NCI-H146 treated with DMSO at 0.1 percent for 48 hours (cell line): ENCODE measurements around the gene PHLDB2.

Source experiments
- DNase-seq: peaks from one replicate; lab custom pipeline; 2025; ENCODE audit not compliant: unreplicated experiment; lab: John Stamatoyannopoulos, UW

Gene PHLDB2

DNA sequence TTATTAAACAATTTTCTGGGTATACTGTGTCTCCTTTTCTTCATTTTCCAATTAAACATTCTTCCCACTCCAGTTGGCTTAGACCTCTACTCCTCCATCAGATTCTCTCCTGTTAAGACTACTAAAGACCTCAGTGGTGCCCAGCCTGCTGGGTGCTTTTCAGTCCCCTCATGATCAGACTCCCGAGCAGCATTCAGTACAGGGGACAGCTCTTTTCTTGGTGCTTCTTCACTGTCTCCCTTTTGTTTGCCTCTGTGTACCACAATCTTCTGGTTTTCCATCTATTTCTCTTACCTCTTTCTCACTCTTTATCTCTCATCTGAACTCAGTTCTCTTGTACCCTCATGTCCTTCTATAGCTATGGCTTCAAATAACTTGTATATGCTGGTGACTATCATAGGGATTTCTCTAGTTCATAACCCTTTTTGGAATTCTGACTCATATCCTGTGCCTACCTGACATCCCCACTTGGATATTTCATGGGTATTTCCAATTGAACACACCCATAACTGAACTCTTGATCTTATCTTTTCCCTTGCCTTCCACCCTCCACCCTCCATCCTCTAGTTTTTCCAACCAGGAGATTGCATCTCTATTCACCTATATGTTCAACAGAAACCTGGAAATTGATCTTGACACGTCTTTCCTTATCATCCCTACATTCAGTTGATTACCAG is 64.2 kb downstream of the PHLDB2 start:
- no peak for DNase-seq

DNA sequence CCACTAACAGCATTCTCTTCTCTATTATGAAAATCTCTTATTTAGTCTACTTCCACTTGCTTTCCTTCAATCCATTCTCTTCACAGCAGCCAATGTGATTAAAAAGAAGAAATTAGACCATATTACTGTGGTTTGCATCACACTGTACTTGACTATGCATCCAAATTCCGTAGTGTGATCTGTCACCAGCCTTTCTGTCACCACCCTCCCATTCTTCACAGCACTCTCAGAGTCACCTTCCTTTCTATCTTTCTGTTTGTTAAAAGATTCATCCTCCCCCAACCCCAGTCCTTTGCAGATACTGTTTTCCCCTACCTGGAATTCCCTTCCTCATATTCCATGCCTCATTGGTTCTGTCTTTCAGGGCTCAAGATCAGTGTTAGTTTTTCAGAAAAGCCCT is 64.7 kb downstream of the PHLDB2 start:
- no peak for DNase-seq

DNA sequence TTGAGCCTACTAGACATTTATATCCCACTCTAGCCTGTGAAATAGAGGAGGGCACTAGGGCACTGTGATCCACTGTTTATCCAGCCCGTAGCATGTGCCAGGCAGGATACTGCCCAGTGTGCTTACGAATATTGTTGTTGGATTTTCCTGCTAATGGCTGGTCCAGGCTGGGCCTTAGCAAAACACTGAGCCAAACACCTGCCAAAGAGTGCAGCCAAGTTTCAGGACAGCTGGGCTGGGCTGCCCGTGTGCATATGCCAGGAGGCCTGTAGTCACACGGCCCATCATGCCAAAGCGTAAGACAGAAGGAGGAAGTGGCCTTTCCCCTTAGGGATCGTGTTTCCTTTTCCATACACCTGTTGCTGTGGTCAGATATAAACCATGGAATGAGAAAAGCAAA is 65.2 kb downstream of the PHLDB2 start:
- no peak for DNase-seq

DNA sequence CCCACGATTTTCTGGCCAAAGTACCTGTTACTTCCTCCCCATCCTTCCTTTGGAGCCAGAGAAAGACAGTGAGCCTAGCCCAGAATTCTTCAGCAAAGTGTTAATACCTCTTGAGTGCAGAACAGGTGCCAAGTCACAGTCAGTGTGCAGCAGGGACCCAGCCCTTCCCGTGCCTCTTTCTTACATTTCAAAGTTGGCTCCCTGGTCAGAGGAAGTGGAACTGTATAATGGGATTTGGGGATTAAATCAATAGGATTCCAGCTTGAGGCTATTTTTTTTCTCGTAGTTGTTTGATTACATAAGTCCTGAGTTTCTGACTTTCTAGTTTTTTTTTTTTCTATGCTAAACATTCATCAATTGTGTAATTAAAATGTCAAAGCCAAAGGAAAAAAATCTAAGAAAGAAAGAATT is 67.2 kb downstream of the PHLDB2 start:
- peak; percentile 28 for DNase-seq

DNA sequence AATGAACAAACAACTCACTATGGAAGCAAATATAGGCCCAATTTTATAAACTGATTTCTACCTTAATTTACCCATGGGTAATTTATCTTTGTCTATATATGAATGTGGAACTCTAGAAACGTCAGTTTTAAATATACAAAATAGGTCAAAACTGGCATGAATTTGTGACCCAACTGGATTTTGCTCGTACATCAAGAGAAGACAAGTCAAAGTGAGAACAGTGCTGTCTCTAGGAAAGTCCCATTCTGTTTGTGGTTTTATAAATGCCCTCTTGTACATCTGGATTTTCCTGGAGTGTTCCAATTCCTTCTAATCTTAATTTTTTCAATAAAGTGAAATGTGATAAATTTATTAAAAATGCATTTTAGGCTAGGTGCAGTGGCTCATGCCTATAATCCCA is 69.5 kb downstream of the PHLDB2 start:
- DNase-seq = no peak

DNA sequence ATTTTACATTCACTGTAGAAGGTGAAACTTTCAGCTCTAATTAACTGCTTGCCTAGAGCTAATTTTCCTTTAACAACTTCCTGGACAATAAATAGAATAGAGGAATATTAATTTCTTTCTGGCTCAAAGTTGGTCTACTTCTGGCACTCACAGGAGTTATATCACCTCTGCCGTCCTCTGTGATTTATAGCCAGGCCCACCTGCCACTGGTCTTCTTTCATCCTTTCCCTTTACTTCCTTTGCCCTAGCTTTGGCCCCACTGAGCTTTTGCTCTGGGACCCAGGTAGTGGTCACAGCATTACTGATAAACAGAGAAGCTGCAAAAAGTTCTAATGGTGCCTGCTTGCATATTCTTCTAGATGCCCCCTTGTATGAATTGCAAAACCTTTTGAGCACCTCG is 70.4 kb downstream of the PHLDB2 start:
- no peak for DNase-seq

DNA sequence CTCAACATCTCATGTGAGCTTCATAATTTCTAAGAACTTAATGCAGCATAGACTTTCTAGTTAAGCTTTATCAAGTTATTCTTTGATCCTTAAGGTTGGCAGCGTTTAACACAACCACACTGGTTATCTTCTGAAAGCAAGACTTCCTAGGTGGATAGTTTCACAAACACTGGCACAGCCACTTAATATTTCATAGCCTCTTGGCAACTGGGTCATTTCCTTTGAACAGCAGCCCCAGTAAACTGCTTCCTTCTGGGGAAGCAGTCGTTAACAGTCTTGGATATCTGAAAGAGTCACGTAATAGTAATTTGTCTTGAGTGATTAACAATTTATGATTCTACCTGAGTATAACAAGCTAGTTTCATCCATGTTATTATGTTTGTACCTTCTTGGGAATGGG is 73.9 kb downstream of the PHLDB2 start:
- DNase-seq = no peak

DNA sequence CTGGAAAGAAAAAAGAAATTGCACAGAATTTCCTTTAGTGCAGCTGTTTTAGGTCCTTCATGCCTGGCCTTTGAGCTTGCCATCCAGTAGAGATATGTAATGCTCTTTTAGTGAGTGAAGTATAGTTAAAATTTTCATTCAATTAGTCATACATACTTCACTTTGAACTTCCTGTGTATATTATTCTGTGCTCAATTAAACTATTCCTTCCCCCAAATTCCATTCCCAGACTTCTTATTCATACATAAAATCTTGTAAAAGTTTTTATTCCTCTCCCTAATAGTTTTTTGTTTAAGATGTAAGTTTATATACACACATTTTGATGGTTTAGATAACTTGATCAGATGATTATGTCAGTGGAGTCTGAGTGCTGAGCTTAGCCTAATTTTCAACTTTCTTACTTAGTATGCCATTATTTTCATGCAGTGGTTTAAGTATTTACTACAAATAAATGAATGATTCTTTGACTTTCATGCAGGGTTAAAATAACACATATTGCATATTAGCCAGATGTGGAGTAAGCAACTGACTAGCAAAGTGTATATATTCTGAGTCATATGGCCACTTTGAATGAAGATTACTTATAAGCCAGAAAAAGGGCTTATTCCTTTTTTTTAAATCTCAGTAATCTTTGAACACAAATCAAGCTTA is 77.3 kb downstream of the PHLDB2 start:
- DNase-seq = no peak

DNA sequence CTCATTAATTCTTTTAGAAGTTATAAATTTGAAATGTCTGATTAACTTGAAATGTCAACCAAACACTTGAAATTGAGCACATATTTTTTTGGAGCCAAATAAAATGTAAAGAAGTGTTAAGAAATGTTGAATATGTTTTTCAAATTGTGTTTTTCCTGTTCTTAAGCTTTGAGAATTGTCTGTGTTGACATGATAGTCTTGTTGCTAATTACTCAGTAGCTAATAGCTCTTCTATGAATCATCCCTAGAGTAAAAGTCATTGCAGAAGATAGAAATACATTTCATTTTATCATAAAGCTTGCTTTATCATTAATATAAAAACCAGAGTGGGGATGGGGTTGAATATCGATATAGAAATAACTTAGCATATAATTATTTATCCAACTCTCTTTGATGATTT is 77.9 kb downstream of the PHLDB2 start:
- no peak for DNase-seq

DNA sequence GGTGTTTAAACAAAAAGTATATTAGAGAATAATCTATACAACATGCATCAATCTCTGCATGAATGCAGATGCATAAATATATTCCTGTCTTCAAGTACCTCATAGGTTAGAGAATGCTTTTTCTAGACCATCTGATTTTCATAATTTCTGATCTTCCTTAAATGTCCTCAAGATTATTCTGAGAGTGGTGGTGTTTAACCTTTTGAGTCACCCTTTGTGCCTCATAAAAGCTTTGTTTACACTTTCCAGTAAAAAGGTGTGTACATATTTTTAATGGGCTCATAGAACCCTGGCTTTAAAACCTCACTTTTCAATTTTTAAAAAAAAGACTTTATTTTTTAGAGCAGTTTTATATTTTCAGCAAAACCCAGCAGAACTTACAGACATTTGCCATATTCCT is 78.8 kb downstream of the PHLDB2 start:
- no peak for DNase-seq

DNA sequence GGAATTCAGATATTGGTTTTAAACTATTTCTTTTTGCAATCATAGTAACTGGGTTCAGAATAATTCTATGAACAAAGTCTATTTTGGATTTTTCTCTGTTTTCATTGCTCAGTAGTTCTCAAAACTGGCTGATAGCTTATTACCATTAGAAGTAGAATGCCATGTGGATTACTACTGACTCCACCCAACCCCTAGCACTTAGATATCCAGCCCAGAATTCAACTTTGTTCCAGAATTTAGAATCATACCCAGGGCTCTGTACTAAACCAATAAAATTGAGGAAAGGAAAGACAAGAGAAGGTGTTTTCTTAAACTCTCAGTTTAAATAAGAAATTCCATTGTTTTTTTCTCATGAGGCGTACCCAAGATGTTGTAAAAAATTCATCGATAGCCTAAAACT is 80.8 kb downstream of the PHLDB2 start:
- DNase-seq = no peak

DNA sequence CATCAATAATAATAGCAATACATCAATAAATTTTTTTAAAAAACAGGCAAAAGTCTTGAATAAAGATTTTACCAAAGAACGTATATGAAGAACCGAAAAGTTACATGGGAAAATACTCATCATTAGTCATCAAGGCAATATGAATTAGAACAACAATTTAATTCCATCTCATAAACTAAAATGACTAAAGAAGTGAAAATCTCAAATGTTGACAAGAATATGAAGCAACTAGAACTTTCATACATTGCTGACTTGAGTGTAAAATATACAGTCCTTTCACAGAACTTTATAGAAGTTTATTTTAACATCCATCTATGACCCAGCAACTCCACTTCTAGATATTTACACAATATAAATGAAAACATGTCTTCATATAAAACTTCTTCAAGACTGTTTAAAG is 84.5 kb downstream of the PHLDB2 start:
- no peak for DNase-seq

DNA sequence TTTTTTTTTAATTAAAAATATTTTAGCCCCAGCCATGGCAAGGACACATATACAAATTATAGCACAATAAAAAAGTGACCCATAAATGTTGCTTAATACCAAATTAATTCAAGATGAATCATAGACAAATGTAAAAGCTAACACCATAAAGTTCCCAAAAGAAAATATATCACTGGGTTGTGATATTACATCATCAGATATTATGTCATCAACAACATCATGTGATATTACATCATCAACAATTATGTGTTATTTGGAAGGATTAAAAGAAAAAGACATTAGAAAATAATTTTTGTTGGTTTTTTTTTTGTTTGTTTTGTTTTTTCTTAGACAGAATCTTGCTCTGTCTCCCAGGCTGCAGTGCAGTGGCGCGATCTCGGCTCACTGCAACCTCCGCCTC is 85.3 kb downstream of the PHLDB2 start:
- no peak for DNase-seq

DNA sequence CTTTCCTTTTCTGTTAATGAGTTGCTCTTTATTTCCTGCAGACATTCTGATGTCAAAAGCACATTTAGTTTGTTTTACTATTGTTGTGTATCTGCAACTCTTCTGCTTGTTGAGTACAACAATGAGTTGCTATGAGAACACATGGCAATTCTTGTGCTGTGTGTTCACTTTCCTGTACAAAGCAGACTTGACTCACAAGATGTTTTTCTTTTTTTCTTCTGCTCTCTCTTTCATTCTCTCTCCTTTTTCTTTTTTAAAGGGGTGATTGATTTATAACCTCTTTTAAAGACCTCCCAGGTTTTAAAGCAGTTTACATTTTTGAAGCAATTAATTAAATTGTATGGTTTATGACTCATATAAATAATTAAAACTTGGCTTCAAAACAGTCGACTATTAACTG is 88.2 kb downstream of the PHLDB2 start:
- DNase-seq = no peak

DNA sequence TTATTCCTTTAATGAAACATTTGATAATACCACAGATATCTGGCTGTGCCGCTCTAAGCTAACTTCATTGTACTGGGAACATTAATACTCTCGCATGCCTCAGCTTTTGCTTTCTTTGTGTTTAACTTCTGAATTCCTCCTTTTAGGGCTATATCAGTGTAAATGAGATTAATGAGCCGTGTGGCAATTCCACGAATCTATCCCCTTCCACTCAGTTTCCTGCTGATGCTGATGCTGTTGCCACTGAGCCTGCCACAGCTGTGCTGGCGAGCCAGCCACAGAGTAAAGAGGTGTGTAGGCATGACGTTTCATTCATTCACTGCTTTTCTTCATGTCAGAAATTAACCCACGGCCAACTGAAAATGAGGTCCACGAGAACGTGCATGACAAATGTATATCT is 89.7 kb downstream of the PHLDB2 start:
- DNase-seq = no peak

DNA sequence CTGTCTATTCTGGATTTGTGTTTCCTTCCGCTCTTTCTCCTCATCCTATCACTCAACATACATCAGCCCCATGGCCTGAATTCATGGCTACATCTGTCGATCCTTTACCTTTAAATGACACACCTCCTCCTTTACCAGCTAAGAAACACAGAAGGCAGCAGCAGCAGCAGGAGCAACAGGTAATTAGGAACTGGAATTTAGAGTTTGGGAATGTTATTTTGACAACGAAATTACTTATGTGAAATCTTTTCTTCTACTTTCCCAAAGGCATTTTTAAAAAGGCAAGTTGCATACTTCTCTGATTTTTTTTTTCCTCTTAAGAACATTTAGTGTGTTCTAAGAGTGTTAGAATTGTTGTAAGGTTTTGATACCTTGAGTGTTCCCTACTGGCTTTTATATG is 90.6 kb downstream of the PHLDB2 start:
- no peak for DNase-seq

DNA sequence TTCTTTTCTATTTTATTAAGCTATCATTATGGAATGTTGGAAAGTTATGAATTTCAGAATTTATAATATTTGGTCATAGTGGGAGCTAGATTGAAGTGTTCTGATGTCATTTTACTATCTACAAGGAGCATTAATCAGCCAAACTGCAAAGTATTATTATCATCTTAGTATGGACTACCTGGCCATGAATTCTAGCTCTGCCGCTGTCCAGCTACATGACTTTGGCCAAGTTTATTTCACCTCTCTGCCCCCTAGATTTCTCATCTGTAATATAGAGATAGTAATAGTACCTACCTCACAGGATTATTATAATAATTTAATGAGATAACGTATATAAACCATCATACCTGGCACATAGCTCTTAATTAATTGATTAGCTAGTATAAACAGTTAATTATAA is 92.0 kb downstream of the PHLDB2 start:
- no peak for DNase-seq

DNA sequence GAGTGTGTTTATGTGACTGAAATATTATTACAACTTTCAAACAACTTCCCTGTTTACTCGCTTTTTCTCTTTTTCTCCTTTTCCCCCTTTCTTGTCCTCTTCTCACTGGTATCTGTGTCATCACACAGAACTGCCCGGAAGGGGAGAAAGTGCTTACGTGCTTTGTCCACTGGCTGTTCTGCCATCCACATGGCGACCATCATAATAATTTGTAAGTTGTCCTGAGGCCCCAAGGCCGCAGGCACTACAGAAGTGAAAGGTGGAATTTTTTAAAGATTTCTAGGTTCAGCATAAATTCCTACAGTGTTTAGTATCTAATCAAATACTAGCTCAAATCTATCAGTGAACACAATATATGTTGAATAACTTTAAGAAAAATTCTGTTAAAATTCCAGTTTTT is 93.0 kb downstream of the PHLDB2 start:
- no peak for DNase-seq

DNA sequence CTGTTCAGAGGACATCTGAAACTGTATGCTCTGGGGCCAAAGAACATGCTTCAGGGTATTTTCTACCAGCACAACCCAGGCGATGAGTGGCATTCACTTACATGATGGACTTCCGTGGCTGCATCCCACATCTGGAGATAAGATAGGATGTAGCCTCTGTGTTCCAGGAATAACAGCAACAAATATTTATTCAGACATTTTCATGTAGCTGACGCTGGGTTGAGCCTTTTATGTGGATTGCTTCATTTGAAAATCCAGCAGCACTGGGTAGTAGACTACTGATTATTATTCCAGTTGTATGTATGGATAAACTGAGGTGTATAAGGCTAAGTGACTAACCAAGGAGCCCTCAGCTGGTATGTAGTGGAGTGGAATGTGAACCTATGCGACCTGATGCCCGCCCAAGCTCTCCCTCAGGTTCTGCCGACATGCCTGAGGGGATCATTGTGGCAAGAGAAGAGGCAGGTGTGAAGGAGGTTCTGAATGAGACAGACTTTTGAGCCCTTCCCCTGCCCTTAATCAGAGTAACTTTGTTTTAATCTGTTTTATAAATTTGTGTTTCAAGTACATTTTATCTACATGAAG is 93.9 kb downstream of the PHLDB2 start:
- no peak for DNase-seq

DNA sequence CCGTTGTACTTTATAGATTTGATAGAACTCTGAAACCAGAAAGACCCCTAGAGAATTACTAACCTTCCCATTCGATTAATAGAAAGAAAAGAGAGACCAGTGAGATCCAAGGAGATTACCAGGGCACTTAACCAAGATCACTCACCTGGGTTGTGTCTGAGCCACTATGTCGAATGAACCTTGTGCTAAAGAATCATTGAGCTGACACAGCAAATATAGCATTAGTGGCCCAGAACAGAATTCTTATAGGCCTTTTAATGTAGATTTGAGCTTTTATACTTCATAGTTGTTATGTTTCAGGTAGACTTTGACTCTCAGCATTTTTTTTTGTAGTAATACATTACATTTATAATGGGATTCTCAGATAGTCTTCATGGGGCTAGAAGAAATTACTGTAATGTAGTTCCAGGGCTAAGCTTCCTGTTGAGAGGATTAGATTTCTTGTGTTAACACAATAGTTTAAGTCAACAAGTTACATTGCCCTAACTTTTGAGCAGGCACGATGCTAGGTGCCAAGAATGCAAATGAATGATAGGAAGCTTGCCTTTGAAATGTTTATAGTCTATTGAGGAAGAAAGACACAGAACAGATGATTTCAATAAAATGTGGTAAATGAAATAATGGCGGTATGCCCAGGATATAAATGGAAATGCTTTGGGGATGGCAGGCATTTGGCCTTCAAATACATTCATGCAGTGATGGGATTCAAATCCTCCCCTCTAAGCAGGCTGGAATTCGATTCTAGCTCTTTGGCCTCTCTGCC is 95.3 kb downstream of the PHLDB2 start:
- no peak for DNase-seq

DNA sequence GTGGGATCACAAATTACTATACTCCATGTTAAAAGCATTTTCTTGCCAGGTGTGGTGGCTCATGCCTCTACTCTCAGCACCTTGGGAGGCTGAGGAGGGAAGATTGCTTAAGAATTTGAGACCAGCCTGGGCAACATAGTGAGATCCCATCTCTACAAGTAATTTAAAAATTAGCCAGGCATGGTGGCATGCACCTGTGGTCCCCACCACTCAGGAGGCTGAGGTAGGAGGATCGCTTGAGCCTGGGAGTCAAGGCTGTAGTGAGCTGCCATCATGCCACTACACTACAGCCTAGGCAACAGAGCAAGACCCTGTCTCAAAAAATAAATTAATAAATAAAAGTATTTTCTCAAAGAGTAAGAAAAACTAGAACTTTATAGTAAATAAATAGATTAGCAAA is 96.8 kb downstream of the PHLDB2 start:
- DNase-seq = no peak

DNA sequence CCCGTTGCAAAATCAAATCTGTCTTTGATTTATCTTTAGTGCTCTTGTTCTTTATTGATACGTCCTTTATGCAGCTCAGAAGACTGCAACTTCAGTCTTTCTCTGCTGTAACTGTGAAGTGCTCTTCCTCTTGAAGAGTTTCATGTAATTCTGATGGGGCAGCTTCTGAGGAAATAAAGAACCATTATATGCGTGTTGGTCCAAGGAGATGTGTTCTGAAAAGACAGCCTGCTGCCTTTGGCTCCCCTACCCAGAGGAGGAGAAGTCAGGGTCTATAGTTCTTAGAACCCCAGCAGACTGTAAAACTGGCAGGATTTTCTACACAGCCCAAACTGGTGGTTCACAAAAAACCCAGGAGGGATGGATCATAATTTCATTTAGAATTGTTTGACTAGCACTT is 97.4 kb downstream of the PHLDB2 start:
- DNase-seq = no peak
